Measurements from ENCODE around the gene PPP1R12C. TPM values are rescaled to one million over a fixed set of nuclear protein-coding genes. Genes with fewer than 3 reads are reported as not detected.

PPP1R12C gene
- polyA plus RNA-seq, 1 donor: 94.4 TPM

GRCh38 chr19:55146078-55146704 is 28.8 kb upstream of the PPP1R12C start:
- Histone ChIP-seq H3K27ac (ENCODE audit: low read length) (no peak overlapping the region), H3K9me3 (ENCODE audit: control insufficient read depth, low read depth, low read length) (no peaks in the 10 kb centered on the region), H3K4me3 (ENCODE audit: low read length) (no peak overlapping the region), H3K36me3 (ENCODE audit: control insufficient read depth, insufficient read depth, low read length) (no peaks in the 10 kb centered on the region), H3K4me1 (ENCODE audit: control insufficient read depth, insufficient read depth, low read length) (peaks cover 3% of the 10 kb centered on the region), H3K27me3 (ENCODE audit: control insufficient read depth, insufficient read depth, low read length) (peaks cover 84% of the 10 kb centered on the region)
- WGBS (ENCODE audit: insufficient coverage, low lambda C conversion rate): no CpG with 5 or more reads among the region's 41 CpGs
- DNase-seq: no peak

GRCh38 chr19:55145232-55145631 is 27.8 kb upstream of the PPP1R12C start:
- Histone ChIP-seq H3K27me3 (ENCODE audit: control insufficient read depth, insufficient read depth, low read length) (peaks cover 78% of the 10 kb centered on the region), H3K36me3 (ENCODE audit: control insufficient read depth, insufficient read depth, low read length) (no peaks in the 10 kb centered on the region), H3K4me1 (ENCODE audit: control insufficient read depth, insufficient read depth, low read length) (peaks cover 3% of the 10 kb centered on the region), H3K9me3 (ENCODE audit: control insufficient read depth, low read depth, low read length) (no peaks in the 10 kb centered on the region), H3K4me3 (ENCODE audit: low read length) (no peak overlapping the region), H3K27ac (ENCODE audit: low read length) (no peak overlapping the region)
- WGBS (ENCODE audit: insufficient coverage, low lambda C conversion rate): 0% methylated on average over 1 of the region's 3 CpGs
- no peak for DNase-seq

- no peak for DNase-seq
- Histone ChIP-seq H3K36me3 (ENCODE audit: control insufficient read depth, insufficient read depth, low read length) (no peaks in the 10 kb centered on the region), H3K4me3 (ENCODE audit: low read length) (no peak overlapping the region), H3K27me3 (ENCODE audit: control insufficient read depth, insufficient read depth, low read length) (peaks cover 46% of the 10 kb centered on the region), H3K4me1 (ENCODE audit: control insufficient read depth, insufficient read depth, low read length) (peaks cover 1% of the 10 kb centered on the region), H3K27ac (ENCODE audit: low read length) (no peak overlapping the region), H3K9me3 (ENCODE audit: control insufficient read depth, low read depth, low read length) (no peaks in the 10 kb centered on the region)
- no CpG with 5 or more reads among the region's 21 CpGs for WGBS (ENCODE audit: insufficient coverage, low lambda C conversion rate)
These were observed 24.3 kb upstream of the PPP1R12C start for GRCh38 chr19:55141696-55142095.

- DNase-seq: no peak
- no peak overlapping the region for H3K27ac ChIP-seq (ENCODE audit: low read length)
- no peaks in the 10 kb centered on the region for H3K36me3 ChIP-seq (ENCODE audit: control insufficient read depth, insufficient read depth, low read length)
- WGBS (ENCODE audit: insufficient coverage, low lambda C conversion rate): no CpG with 5 or more reads among the region's 9 CpGs
- no peaks in the 10 kb centered on the region for H3K9me3 ChIP-seq (ENCODE audit: control insufficient read depth, low read depth, low read length)
- peaks cover 27% of the 10 kb centered on the region for H3K27me3 ChIP-seq (ENCODE audit: control insufficient read depth, insufficient read depth, low read length)
- H3K4me3 ChIP-seq (ENCODE audit: low read length): no peak overlapping the region
- no peaks in the 10 kb centered on the region for H3K4me1 ChIP-seq (ENCODE audit: control insufficient read depth, insufficient read depth, low read length)
These were observed 20.5 kb upstream of the PPP1R12C start for GRCh38 chr19:55137915-55138314.

- Histone ChIP-seq H3K36me3 (ENCODE audit: control insufficient read depth, insufficient read depth, low read length) (no peaks in the 10 kb centered on the region), H3K27ac (ENCODE audit: low read length) (no peak overlapping the region), H3K4me3 (ENCODE audit: low read length) (no peak overlapping the region), H3K4me1 (ENCODE audit: control insufficient read depth, insufficient read depth, low read length) (no peaks in the 10 kb centered on the region), H3K9me3 (ENCODE audit: control insufficient read depth, low read depth, low read length) (no peaks in the 10 kb centered on the region), H3K27me3 (ENCODE audit: control insufficient read depth, insufficient read depth, low read length) (peaks cover 21% of the 10 kb centered on the region)
- no peak for DNase-seq
- no CpG with 5 or more reads among the region's 17 CpGs for WGBS (ENCODE audit: insufficient coverage, low lambda C conversion rate)
These were observed 19.1 kb upstream of the PPP1R12C start for GRCh38 chr19:55136399-55137102.

GRCh38 chr19:55134736-55135135 is 17.3 kb upstream of the PPP1R12C start:
- H3K4me1 ChIP-seq (ENCODE audit: control insufficient read depth, insufficient read depth, low read length): no peaks in the 10 kb centered on the region
- peaks cover 19% of the 10 kb centered on the region for H3K27me3 ChIP-seq (ENCODE audit: control insufficient read depth, insufficient read depth, low read length)
- H3K4me3 ChIP-seq (ENCODE audit: low read length): no peak overlapping the region
- no peaks in the 10 kb centered on the region for H3K9me3 ChIP-seq (ENCODE audit: control insufficient read depth, low read depth, low read length)
- no CpG with 5 or more reads among the region's 3 CpGs for WGBS (ENCODE audit: insufficient coverage, low lambda C conversion rate)
- no peak overlapping the region for H3K27ac ChIP-seq (ENCODE audit: low read length)
- no peak for DNase-seq
- H3K36me3 ChIP-seq (ENCODE audit: control insufficient read depth, insufficient read depth, low read length): no peaks in the 10 kb centered on the region

GRCh38 chr19:55133639-55134444 is 16.4 kb upstream of the PPP1R12C start:
- Histone ChIP-seq H3K36me3 (ENCODE audit: control insufficient read depth, insufficient read depth, low read length) (no peaks in the 10 kb centered on the region), H3K27me3 (ENCODE audit: control insufficient read depth, insufficient read depth, low read length) (peaks cover 19% of the 10 kb centered on the region), H3K27ac (ENCODE audit: low read length) (no peak overlapping the region), H3K9me3 (ENCODE audit: control insufficient read depth, low read depth, low read length) (no peaks in the 10 kb centered on the region), H3K4me3 (ENCODE audit: low read length) (no peak overlapping the region), H3K4me1 (ENCODE audit: control insufficient read depth, insufficient read depth, low read length) (no peaks in the 10 kb centered on the region)
- no peak for DNase-seq
- 60% methylated on average over 1 of the region's 25 CpGs for WGBS (ENCODE audit: insufficient coverage, low lambda C conversion rate)

- Histone ChIP-seq H3K27ac (ENCODE audit: low read length) (no peak overlapping the region), H3K36me3 (ENCODE audit: control insufficient read depth, insufficient read depth, low read length) (no peaks in the 10 kb centered on the region), H3K4me1 (ENCODE audit: control insufficient read depth, insufficient read depth, low read length) (no peaks in the 10 kb centered on the region), H3K4me3 (ENCODE audit: low read length) (no peak overlapping the region), H3K27me3 (ENCODE audit: control insufficient read depth, insufficient read depth, low read length) (peaks cover 19% of the 10 kb centered on the region), H3K9me3 (ENCODE audit: control insufficient read depth, low read depth, low read length) (no peaks in the 10 kb centered on the region)
- no CpG with 5 or more reads among the region's 14 CpGs for WGBS (ENCODE audit: insufficient coverage, low lambda C conversion rate)
- no peak for DNase-seq
These were observed 15.2 kb upstream of the PPP1R12C start for GRCh38 chr19:55132453-55133129.

GRCh38 chr19:55131421-55131820 is 14.0 kb upstream of the PPP1R12C start:
- Histone ChIP-seq H3K36me3 (ENCODE audit: control insufficient read depth, insufficient read depth, low read length) (no peaks in the 10 kb centered on the region), H3K4me1 (ENCODE audit: control insufficient read depth, insufficient read depth, low read length) (no peaks in the 10 kb centered on the region), H3K27me3 (ENCODE audit: control insufficient read depth, insufficient read depth, low read length) (peaks cover 19% of the 10 kb centered on the region), H3K4me3 (ENCODE audit: low read length) (no peak overlapping the region), H3K9me3 (ENCODE audit: control insufficient read depth, low read depth, low read length) (no peaks in the 10 kb centered on the region), H3K27ac (ENCODE audit: low read length) (no peak overlapping the region)
- no peak for DNase-seq
- 91% methylated on average over 4 of the region's 16 CpGs for WGBS (ENCODE audit: insufficient coverage, low lambda C conversion rate)

GRCh38 chr19:55119053-55119452 is 1.6 kb upstream of the PPP1R12C start:
- no peaks in the 10 kb centered on the region for H3K27me3 ChIP-seq (ENCODE audit: control insufficient read depth, insufficient read depth, low read length)
- DNase-seq: no peak
- WGBS (ENCODE audit: insufficient coverage, low lambda C conversion rate): 92% methylated on average over 4 of the region's 14 CpGs
- H3K4me1 ChIP-seq (ENCODE audit: control insufficient read depth, insufficient read depth, low read length): peaks cover 26% of the 10 kb centered on the region
- H3K36me3 ChIP-seq (ENCODE audit: control insufficient read depth, insufficient read depth, low read length): peaks cover 2% of the 10 kb centered on the region
- no peaks in the 10 kb centered on the region for H3K9me3 ChIP-seq (ENCODE audit: control insufficient read depth, low read depth, low read length)
- peak overlapping the region; percentile 66 for H3K4me3 ChIP-seq (ENCODE audit: low read length)
- H3K27ac ChIP-seq (ENCODE audit: low read length): no peak overlapping the region

Measured in large intestine (tissue), 3 donors.